ENCODE results near the gene CDH24. TPM values are rescaled to one million over a fixed set of nuclear protein-coding genes. Genes with fewer than 3 reads are reported as not detected.

CDH24 gene
- polyA plus RNA-seq, 3 donors, result 0.13 to 0.14 TPM; not detected in 1

- Histone ChIP-seq H3K9ac (ENCODE audit: insufficient read depth, low read length, poor library complexity, severe bottlenecking) (no peak overlapping the region), H4K20me1 (ENCODE audit: insufficient read depth, low read length) (no peaks in the 10 kb centered on the region), H3K4me1 (ENCODE audit: control insufficient read depth in 1 of 2, insufficient read depth in 2 of 2, low read length in 2 of 2) (peaks cover 6 to 7% of the 10 kb centered on the region in 2 donors), H3K4me3 (replicated peaks in 1 of 3; ENCODE audit: low read depth in 2 of 3, low read length in 3 of 3) (no peak overlapping the region), H3K9me3 (replicated peaks in 1 of 2; ENCODE audit: control insufficient read depth in 1 of 2, insufficient read depth in 1 of 2, low read length in 2 of 2) (no peaks in the 10 kb centered on the region), H3K27me3 (ENCODE audit: control insufficient read depth in 2 of 2, insufficient read depth in 2 of 2, low read length in 2 of 2) (no peaks in the 10 kb centered on the region), H2AFZ (ENCODE audit: insufficient read depth, low read depth, low read length, poor library complexity, severe bottlenecking) (no peak overlapping the region), H3K27ac (ENCODE audit: low read depth in 1 of 2, low read length in 2 of 2) (no peak overlapping the region), H3K4me2 (replicated peaks; ENCODE audit: extremely low read depth, low read length, poor library complexity, severe bottlenecking) (no peak overlapping the region), H3K79me2 (ENCODE audit: insufficient read depth, low read length) (peaks cover 4% of the 10 kb centered on the region), H3K36me3 (replicated peaks in 1 of 2; ENCODE audit: control insufficient read depth in 1 of 2, insufficient read depth in 2 of 2, low read length in 2 of 2) (peaks cover 19 to 34% of the 10 kb centered on the region in 2 donors)
- H3K4me1 Mint-ChIP-seq, result peaks cover 16% of the 10 kb centered on the region
- no peaks in the 10 kb centered on the region for H3K27me3 Mint-ChIP-seq (ENCODE audit: low read depth in 3 of 3)
- intact Hi-C loops (cut with micrococcal nuclease), result no loop called here
- no peaks in the 10 kb centered on the region for H3K9me3 Mint-ChIP-seq
- peaks cover 40 to 62% of the 10 kb centered on the region in 2 donors for H3K36me3 Mint-ChIP-seq
- H3K4me3 Mint-ChIP-seq, result no peak overlapping the region
- no peak for TF ChIP-seq CTCF (IDR thresholded peaks at IDR 0.05)
- WGBS (ENCODE audit: insufficient coverage), result 93% methylated on average over 3 of the region's 4 CpGs
- DNase-seq, result no peak
- peak overlapping the region in 3 of 7 donors; percentile 0 to 33 (median 9) for H3K27ac Mint-ChIP-seq
These were observed 32.0 kb downstream of the CDH24 start for GRCh38 chr14:23025151-23025814.

GRCh38 chr14:23024612-23025075 lies 32.7 kb downstream of the CDH24 start:
- peaks cover 4% of the 10 kb centered on the region for H3K79me2 ChIP-seq (ENCODE audit: insufficient read depth, low read length)
- WGBS (ENCODE audit: insufficient coverage), result 93% methylated on average over 3 of the region's 7 CpGs
- peaks cover 6 to 7% of the 10 kb centered on the region in 2 donors for H3K4me1 ChIP-seq (ENCODE audit: control insufficient read depth in 1 of 2, insufficient read depth in 2 of 2, low read length in 2 of 2)
- Mint-ChIP-seq H3K27me3 (ENCODE audit: low read depth in 3 of 3) (no peaks in the 10 kb centered on the region), H3K9me3 (no peaks in the 10 kb centered on the region), H3K36me3 (peaks cover 40 to 61% of the 10 kb centered on the region in 2 donors), H3K27ac (no peak overlapping the region), H3K4me3 (no peak overlapping the region), H3K4me1 (peaks cover 16% of the 10 kb centered on the region)
- no peak overlapping the region for H3K9ac ChIP-seq (ENCODE audit: insufficient read depth, low read length, poor library complexity, severe bottlenecking)
- no peaks in the 10 kb centered on the region for H3K9me3 ChIP-seq (replicated peaks in 1 of 2; ENCODE audit: control insufficient read depth in 1 of 2, insufficient read depth in 1 of 2, low read length in 2 of 2)
- no peak for TF ChIP-seq CTCF (IDR thresholded peaks at IDR 0.05)
- no peak for DNase-seq
- intact Hi-C loops (cut with micrococcal nuclease), result no loop called here
- no peaks in the 10 kb centered on the region for H3K27me3 ChIP-seq (ENCODE audit: control insufficient read depth in 2 of 2, insufficient read depth in 2 of 2, low read length in 2 of 2)
- no peaks in the 10 kb centered on the region for H4K20me1 ChIP-seq (ENCODE audit: insufficient read depth, low read length)
- no peak overlapping the region for H3K27ac ChIP-seq (ENCODE audit: low read depth in 1 of 2, low read length in 2 of 2)
- H3K36me3 ChIP-seq (replicated peaks in 1 of 2; ENCODE audit: control insufficient read depth in 1 of 2, insufficient read depth in 2 of 2, low read length in 2 of 2), result peaks cover 19 to 34% of the 10 kb centered on the region in 2 donors
- no peak overlapping the region for H2AFZ ChIP-seq (ENCODE audit: insufficient read depth, low read depth, low read length, poor library complexity, severe bottlenecking)
- no peak overlapping the region for H3K4me3 ChIP-seq (replicated peaks in 1 of 3; ENCODE audit: low read depth in 2 of 3, low read length in 3 of 3)
- no peak overlapping the region for H3K4me2 ChIP-seq (replicated peaks; ENCODE audit: extremely low read depth, low read length, poor library complexity, severe bottlenecking)

Measured in CD14-positive monocyte (primary cell).